ENCODE results near the gene AMN1.

DNA sequence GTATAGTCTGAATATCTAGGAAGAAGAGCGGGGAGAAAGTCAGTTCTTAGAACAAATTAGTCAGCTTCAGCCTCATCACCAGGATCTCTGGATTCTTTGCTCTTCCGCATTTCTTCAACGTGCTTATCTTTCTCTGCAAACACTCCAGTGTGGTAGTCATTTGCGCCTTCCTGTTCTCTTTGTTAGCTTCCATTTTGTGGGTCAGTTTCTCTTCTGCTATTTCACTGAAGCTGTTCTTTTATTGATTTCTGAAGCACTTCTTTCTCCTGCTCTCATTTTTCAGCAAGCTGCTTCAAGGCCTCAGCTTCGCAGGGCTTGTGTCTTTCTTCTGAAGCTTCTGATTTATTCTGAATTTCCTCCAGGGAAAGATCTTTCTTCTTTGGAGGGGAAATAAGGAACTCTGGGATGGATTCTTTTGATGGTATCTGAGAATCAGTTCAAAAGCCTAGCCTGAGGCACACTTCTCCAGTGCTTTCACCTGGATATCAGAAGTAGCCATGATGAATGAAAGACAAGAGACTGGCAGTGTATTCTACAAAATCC is 13.5 kb downstream of the AMN1 start:
- TF ChIP-seq CTCF (IDR thresholded peaks at IDR 0.05; ENCODE audit: poor library complexity) (no peak), EZH2 (IDR thresholded peaks at IDR 0.05; ENCODE audit: borderline replicate concordance) (no peak), EZH2phosphoT487 (IDR thresholded peaks at IDR 0.05; ENCODE audit: low read depth, severe bottlenecking, unreplicated experiment) (no peak)

All from hepatocyte (in vitro differentiated cells).